Loucy (cell line): Measurements from ENCODE around the gene BTBD9.

Source experiments
- CTCF ChIP-seq: fragments of 200-600 bp; sonication (generic); conservative IDR thresholded peaks from 2 replicates; pipeline ENCODE4 v1.5.1; 2014; ENCODE audit warnings: mild to moderate bottlenecking, antibody characterized with exemption, low read length
- EZH2phosphoT487 ChIP-seq: fragments of 200-600 bp; IDR thresholded peaks from 2 replicates; pipeline ENCODE4 v1.6.1; 2018; ENCODE audit warnings: antibody characterized with exemption, mild to moderate bottlenecking, moderate library complexity, borderline replicate concordance

GRCh38 chr6:38387971-38388370, 251.8 kb downstream of the BTBD9 start:
- no peak for TF ChIP-seq EZH2phosphoT487
- no peak for TF ChIP-seq CTCF
